Esophagus muscularis mucosa (tissue), 4 donors: Measurements from ENCODE around the gene RDH12. TPM values are rescaled to one million over a fixed set of nuclear protein-coding genes. Genes with fewer than 3 reads are reported as not detected.

Experiments
- DNase-seq: peaks from one replicate; pipeline ENCODE4 v3.0.0-alpha.2; 2017; ENCODE audit errors: extremely low spot score
- H3K27ac ChIP-seq, 4 donors: fragments of 200-600 bp; sonication (generic); replicated peaks in 1 of 4; 1 replicate in 3 of 4; 2 replicates in 1 of 4; pipeline ENCODE4 v1.5.1; 2016 to 2019; ENCODE audit warnings: mild to moderate bottlenecking in 1 of 4
- H3K27me3 ChIP-seq, 4 donors: fragments of 200-600 bp; sonication (generic); one replicate each; pipeline versions ENCODE4 v1.5.1 to v1.6.0; 2016 to 2019
- H3K36me3 ChIP-seq, 4 donors: fragments of 200-600 bp; sonication (generic); one replicate each; pipeline ENCODE4 v1.5.1; 2016 to 2019
- H3K4me1 ChIP-seq, 4 donors: fragments of 200-600 bp; sonication (generic); one replicate each; pipeline ENCODE4 v1.5.1; 2016 to 2019
- H3K4me3 ChIP-seq, 4 donors: fragments of 200-600 bp; sonication (generic); 1 replicate in 2 of 4; 2 replicates in 2 of 4; pipeline ENCODE4 v1.5.1; 2016 to 2019; ENCODE audit warnings: mild to moderate bottlenecking in 4 of 4, moderate library complexity in 1 of 4
- H3K9me3 ChIP-seq, 4 donors: fragments of 200-600 bp; sonication (generic); 1 replicate in 3 of 4; 2 replicates in 1 of 4; pipeline ENCODE4 v1.5.1; 2016 to 2019
- CTCF ChIP-seq, 3 experiments: fragments of 200-600 bp in 2 of 3; fragments of 450-650 bp in 1 of 3; sonication (generic) in 2 of 3; IDR thresholded peaks; one replicate each; pipeline ENCODE4 v1.5.1; 2017 to 2019; ENCODE audit warnings: antibody characterized with exemption in 3 of 3, mild to moderate bottlenecking in 2 of 3, moderate library complexity in 1 of 3
- EP300 ChIP-seq: sonication (generic); formaldehyde crosslinking; IDR thresholded peaks from one replicate; pipeline ENCODE4 v1.6.1; 2017; ENCODE audit warnings: antibody characterized with exemption
- POLR2A ChIP-seq: fragments of 450-650 bp; IDR thresholded peaks from one replicate; pipeline ENCODE4 v1.6.1; 2017; ENCODE audit warnings: antibody characterized with exemption, moderate library complexity, mild to moderate bottlenecking, low read depth
- POLR2AphosphoS5 ChIP-seq, 2 donors: sonication (generic); formaldehyde crosslinking; IDR thresholded peaks; one replicate each; pipeline ENCODE4 v1.6.1; 2017; ENCODE audit warnings: antibody characterized with exemption in 2 of 2
- WGBS: methylation state at CpG from one replicate; pipeline ENCODE4 v1.1.5; 2018; 5-methylcytosine and 5-hydroxymethylcytosine counted together
- intact Hi-C: fragments of 100-400 bp; cut with DNase I; formaldehyde crosslinking; loops from one replicate; pipeline ENCODE4 v1.15.1; 2023
- small RNA-seq, 3 donors: library from RNA; depleted of rRNA; stranded (forward); fragments of <200 nt; gene quantifications; one replicate each; pipeline ENCODE3, GENCODE V24; 2016
- total RNA-seq, 4 donors: library from RNA; depleted of rRNA; stranded (reverse); fragments of >200 nt; gene quantifications; one replicate each; pipeline versions ENCODE4 v1.1.0 to v1.2.1, GENCODE V29; 2016

The RDH12 gene
- total RNA-seq, 4 donors from 2014 or later = not detected

- no peaks in the 10 kb centered on the region for H3K4me1 ChIP-seq
- H3K4me3 ChIP-seq = no peak overlapping the region
- no peak for DNase-seq
- 97% methylated on average over 5 of the region's 5 CpGs for WGBS
- intact Hi-C loops = no loop called here
- H3K27me3 ChIP-seq = no peaks in the 10 kb centered on the region
- H3K27ac ChIP-seq = no peak overlapping the region
- H3K9me3 ChIP-seq = no peaks in the 10 kb centered on the region
- no peak for TF ChIP-seq CTCF (IDR thresholded peaks at IDR 0.05)
- no peak for TF ChIP-seq POLR2AphosphoS5 (IDR thresholded peaks at IDR 0.05)
- TF ChIP-seq EP300 = no peak
- no peak for TF ChIP-seq POLR2A
- H3K36me3 ChIP-seq = peaks cover 66 to 100% (median 96%) of the 10 kb centered on the region in 4 donors
These were observed 72.2 kb downstream of the RDH12 start for GRCh38 chr14:67773844-67774377.

- no peak overlapping the region for H3K27ac ChIP-seq
- no peaks in the 10 kb centered on the region for H3K9me3 ChIP-seq
- TF ChIP-seq POLR2A = no peak
- TF ChIP-seq EP300 = no peak
- no peak for TF ChIP-seq POLR2AphosphoS5 (IDR thresholded peaks at IDR 0.05)
- TF ChIP-seq CTCF (IDR thresholded peaks at IDR 0.05) = no peak
- peaks cover 79 to 100% (median 100%) of the 10 kb centered on the region in 4 donors for H3K36me3 ChIP-seq
- DNase-seq = no peak
- intact Hi-C loops = no loop called here
- H3K4me3 ChIP-seq = no peak overlapping the region
- no peaks in the 10 kb centered on the region for H3K4me1 ChIP-seq
- no peaks in the 10 kb centered on the region for H3K27me3 ChIP-seq
- 63% methylated on average over 4 of the region's 4 CpGs for WGBS
These were observed 75.1 kb downstream of the RDH12 start for GRCh38 chr14:67776653-67777322.

- WGBS = 72% methylated on average over 1 of the region's 1 CpG
- Histone ChIP-seq H3K27me3 (no peaks in the 10 kb centered on the region), H3K4me3 (no peak overlapping the region), H3K36me3 (peaks cover 89 to 100% (median 100%) of the 10 kb centered on the region in 4 donors), H3K27ac (no peak overlapping the region), H3K9me3 (no peaks in the 10 kb centered on the region), H3K4me1 (no peaks in the 10 kb centered on the region)
- intact Hi-C loops = no loop called here
- TF ChIP-seq POLR2AphosphoS5 (IDR thresholded peaks at IDR 0.05) = no peak
- TF ChIP-seq POLR2A = no peak
- TF ChIP-seq EP300 = no peak
- no peak for TF ChIP-seq CTCF (IDR thresholded peaks at IDR 0.05)
- no peak for DNase-seq
These were observed 77.1 kb downstream of the RDH12 start for GRCh38 chr14:67778792-67779191.

- Histone ChIP-seq H3K36me3 (peaks cover 87 to 100% (median 100%) of the 10 kb centered on the region in 4 donors), H3K9me3 (no peaks in the 10 kb centered on the region), H3K4me1 (no peaks in the 10 kb centered on the region), H3K27ac (no peak overlapping the region), H3K27me3 (no peaks in the 10 kb centered on the region), H3K4me3 (no peak overlapping the region)
- WGBS = 31% methylated on average over 3 of the region's 3 CpGs
- intact Hi-C loops = no loop called here
- TF ChIP-seq POLR2A (no peak), POLR2AphosphoS5 (IDR thresholded peaks at IDR 0.05) (no peak), CTCF (IDR thresholded peaks at IDR 0.05) (no peak), EP300 (no peak)
- no peak for DNase-seq
These were observed 80.4 kb downstream of the RDH12 start for GRCh38 chr14:67782090-67782489.

Small RNA genes within 50 kb of the gene (small RNA-seq; reads per million reads assigned to genes)
- gene AL049779.3 = 0 reads per million in 3 donors
- gene RN7SL369P = 0 reads per million in 3 donors
- gene RNA5SP386 = 0 reads per million in 3 donors

Other genes with a start within 250 kb of the RDH12 start
- 1 to 10 TPM; 2.0 to 4.2 (median 3.4) TPM for gene TMEM229B, start 213.2 kb upstream of the RDH12 start, total RNA-seq
- 1 to 10 TPM; 1.7 to 3.8 (median 2.4) TPM for gene PLEKHH1, start 168.6 kb upstream of the RDH12 start, total RNA-seq
- gene PIGH, start 101.6 kb upstream of the RDH12 start, total RNA-seq = 10 to 100 TPM; 21.6 to 26.4 (median 23.0) TPM
- gene ARG2, start 82.0 kb upstream of the RDH12 start, total RNA-seq = 10 to 100 TPM in 3 of 4 donors, 1 to 10 TPM in 1; 5.8 to 15.1 (median 12.9) TPM
- gene VTI1B, start 27.3 kb upstream of the RDH12 start, total RNA-seq = 100 to 1,000 TPM in 1 of 4 donors, 10 to 100 TPM in 3; 78.5 to 104 (median 83.3) TPM
- gene RDH11, start 6.1 kb upstream of the RDH12 start, total RNA-seq = 10 to 100 TPM; 29.9 to 36.9 (median 33.6) TPM
- 10 to 100 TPM; 15.9 to 21.2 (median 19.5) TPM for gene ZFYVE26, start 114.7 kb downstream of the RDH12 start, total RNA-seq
- 10 to 100 TPM in 1 of 4 donors, 1 to 10 TPM in 3; 2.8 to 11.1 (median 5.1) TPM for gene RAD51B, start 117.9 kb downstream of the RDH12 start, total RNA-seq